Body of pancreas (tissue), 4 donors: Measurements from ENCODE around the gene TBC1D10B.

Experiments used
- POLR2A ChIP-seq, 3 donors: fragments of 450-650 bp; IDR thresholded peaks; one replicate each; pipeline ENCODE4 v1.6.1; 2016; ENCODE audit warnings: antibody characterized with exemption in 3 of 3, mild to moderate bottlenecking in 2 of 3
- TF ChIP-seq, protein P1 (sequence below), 7 experiments: fragments of 450-650 bp in 4 of 7; fragments of 200-600 bp in 3 of 7; sonication (generic) in 3 of 7; IDR thresholded peaks; one replicate each; pipeline ENCODE4 v1.5.1; 2016 to 2019; ENCODE audit warnings: antibody characterized with exemption in 7 of 7

GRCh38 chr16:30383521-30383920 lies 13.2 kb upstream of the TBC1D10B start:
- TF ChIP-seq, protein P1, sequence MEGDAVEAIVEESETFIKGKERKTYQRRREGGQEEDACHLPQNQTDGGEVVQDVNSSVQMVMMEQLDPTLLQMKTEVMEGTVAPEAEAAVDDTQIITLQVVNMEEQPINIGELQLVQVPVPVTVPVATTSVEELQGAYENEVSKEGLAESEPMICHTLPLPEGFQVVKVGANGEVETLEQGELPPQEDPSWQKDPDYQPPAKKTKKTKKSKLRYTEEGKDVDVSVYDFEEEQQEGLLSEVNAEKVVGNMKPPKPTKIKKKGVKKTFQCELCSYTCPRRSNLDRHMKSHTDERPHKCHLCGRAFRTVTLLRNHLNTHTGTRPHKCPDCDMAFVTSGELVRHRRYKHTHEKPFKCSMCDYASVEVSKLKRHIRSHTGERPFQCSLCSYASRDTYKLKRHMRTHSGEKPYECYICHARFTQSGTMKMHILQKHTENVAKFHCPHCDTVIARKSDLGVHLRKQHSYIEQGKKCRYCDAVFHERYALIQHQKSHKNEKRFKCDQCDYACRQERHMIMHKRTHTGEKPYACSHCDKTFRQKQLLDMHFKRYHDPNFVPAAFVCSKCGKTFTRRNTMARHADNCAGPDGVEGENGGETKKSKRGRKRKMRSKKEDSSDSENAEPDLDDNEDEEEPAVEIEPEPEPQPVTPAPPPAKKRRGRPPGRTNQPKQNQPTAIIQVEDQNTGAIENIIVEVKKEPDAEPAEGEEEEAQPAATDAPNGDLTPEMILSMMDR (IDR thresholded peaks at IDR 0.05) = no peak
- no peak for TF ChIP-seq POLR2A (IDR thresholded peaks at IDR 0.05)
